Erythroblast (primary cell): Measurements from ENCODE around the gene LDLRAD4.

Experiments used
- DNase-seq, 2 experiments: peaks; one replicate each; lab custom pipeline; 2025; lab: John Stamatoyannopoulos, UW
- GATA1 ChIP-seq: IDR thresholded peaks from 2 replicates; pipeline ENCODE4 v1.6.1; 2011; ENCODE audit warnings: low read depth, mild to moderate bottlenecking, control low read depth, low read length, moderate library complexity
- POLR2A ChIP-seq: IDR thresholded peaks from 2 replicates; pipeline ENCODE4 v1.6.1; 2011; ENCODE audit warnings: mild to moderate bottlenecking, low read length

LDLRAD4 gene

GRCh38 chr18:13620818-13621445, 402.4 kb downstream of the LDLRAD4 start:
- DNase-seq, result no peak
- TF ChIP-seq POLR2A (no peak), GATA1 (no peak)

DNA sequence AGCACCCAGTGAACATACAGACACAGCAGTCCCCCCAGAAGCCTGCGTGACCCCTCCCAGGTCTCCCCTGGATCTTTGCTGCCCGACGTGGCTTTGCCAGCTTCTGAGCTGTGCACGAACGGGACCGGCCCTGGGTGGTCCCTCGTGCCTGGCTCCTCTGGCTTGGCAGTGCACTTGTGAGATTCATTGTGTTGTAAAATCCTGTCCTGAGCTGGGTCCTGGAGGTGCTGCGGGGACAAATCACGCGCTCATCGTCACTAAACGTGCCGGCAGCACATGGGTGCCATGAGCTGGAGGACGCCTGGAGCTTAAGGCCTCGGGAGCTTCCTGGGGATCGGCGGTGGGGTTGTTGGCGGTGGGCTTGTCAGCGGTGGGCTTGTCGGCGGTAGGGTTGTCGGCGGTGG, 402.9 kb downstream of the LDLRAD4 start:
- no peak for TF ChIP-seq GATA1
- no peak for TF ChIP-seq POLR2A
- DNase-seq, result no peak

DNA sequence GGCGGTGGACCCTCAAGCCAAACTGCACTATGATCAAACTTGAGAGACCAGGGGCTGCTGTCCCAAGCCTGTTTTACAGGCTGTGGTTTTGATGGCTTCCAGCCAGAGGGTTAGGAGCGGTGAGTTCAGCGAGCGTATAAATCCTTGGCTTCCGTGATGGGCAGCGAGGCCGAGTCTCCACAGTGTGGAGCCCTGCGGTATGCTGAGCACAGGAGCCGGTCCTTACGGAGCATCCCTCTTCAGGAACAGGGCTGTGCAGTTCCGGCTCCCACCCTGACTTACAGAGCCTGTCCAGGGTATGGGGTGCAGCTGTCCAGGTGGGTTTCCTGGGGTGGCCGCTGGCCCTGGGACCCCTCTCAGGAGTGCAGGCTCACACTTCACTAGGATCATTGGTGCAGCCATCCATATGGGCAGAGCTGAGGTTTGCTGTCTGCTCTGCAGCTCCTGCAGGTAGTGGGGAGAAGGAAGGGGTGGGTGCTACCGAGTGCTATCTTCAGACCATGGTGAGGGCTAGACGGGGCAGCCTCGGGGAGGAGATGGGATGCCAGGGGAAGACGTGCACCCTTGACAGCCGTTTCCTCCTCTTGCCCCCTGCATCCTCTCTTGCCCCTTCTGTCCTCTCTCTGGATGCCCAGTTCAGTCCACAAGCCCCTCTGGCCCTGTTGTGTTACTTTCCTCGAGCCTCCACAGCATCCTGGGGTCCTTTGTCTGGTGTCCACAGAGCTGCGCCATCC, 403.5 kb downstream of the LDLRAD4 start:
- TF ChIP-seq GATA1, result no peak
- no peak for TF ChIP-seq POLR2A
- no peak for DNase-seq

DNA sequence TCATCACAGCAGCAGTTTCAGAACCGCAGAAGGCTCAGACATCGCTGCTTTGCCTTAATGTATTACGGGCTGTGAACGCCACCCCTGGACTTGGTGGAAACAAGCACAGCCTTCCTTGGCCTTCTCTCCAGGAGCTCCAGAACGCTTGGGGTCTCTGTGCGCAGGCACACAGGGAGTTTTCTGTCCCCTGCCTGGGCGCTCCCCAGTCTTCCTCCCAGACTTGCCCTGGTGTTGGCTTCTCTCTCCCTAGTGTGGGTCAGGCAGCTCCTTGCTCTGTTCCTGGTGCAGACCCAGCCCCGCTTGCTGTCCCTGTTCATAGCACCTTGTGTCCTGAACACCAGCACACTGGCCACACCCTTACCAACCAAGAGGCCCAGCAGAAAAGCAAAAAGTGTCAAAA, 404.2 kb downstream of the LDLRAD4 start:
- TF ChIP-seq GATA1 (no peak), POLR2A (no peak)

DNA sequence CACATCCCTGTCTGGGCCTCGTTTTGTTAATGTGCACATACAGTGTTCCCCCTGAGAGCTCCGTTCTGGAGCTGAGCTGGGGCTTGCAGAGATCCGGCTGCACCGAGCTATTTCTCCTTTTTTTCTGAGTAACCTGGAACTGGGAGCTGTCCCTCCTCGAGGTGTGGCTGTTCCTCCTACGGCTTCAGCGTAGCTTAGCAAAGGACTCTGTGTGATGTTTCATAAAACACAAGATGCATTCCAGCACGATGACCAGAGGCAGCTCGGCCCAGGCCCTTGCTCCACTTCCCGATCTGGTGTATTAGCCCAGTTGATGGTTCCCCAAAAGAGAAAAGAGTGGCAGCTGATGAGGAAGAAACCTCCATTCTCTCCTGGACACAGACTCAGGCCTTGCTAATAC, 404.8 kb downstream of the LDLRAD4 start:
- no peak for DNase-seq
- TF ChIP-seq POLR2A (no peak), GATA1 (no peak)

More for the DNA sequence above, 404.2 kb downstream of the LDLRAD4 start:
- no peak for DNase-seq

- TF ChIP-seq GATA1, result no peak
- TF ChIP-seq POLR2A, result no peak
- no peak for DNase-seq
These were observed 405.3 kb downstream of the LDLRAD4 start for GRCh38 chr18:13623871-13624270.

GRCh38 chr18:13624563-13625237, 406.1 kb downstream of the LDLRAD4 start:
- DNase-seq, result no peak
- no peak for TF ChIP-seq POLR2A
- TF ChIP-seq GATA1, result no peak

DNA sequence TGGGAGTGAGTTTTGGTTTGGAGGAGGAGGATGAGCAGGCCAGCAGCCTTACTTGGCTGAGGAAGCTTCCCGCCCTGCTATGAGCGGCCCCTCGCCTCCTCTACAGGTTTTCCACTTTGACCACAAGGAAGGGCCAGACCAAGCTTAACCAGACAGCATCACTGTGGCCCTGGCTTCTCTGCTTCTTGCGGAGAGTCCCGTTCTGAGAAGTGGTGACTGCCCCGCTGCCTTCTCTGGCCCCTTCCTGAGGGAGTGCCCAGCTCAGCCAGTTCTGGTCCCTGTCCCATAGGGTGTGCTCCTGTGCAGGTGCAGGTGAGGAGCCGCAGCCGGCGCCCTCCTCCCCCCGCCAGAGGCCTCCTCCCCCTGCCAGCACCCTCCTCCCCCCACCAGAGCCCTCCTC, 406.8 kb downstream of the LDLRAD4 start:
- no peak for TF ChIP-seq GATA1
- no peak for TF ChIP-seq POLR2A
- DNase-seq, result no peak

DNA sequence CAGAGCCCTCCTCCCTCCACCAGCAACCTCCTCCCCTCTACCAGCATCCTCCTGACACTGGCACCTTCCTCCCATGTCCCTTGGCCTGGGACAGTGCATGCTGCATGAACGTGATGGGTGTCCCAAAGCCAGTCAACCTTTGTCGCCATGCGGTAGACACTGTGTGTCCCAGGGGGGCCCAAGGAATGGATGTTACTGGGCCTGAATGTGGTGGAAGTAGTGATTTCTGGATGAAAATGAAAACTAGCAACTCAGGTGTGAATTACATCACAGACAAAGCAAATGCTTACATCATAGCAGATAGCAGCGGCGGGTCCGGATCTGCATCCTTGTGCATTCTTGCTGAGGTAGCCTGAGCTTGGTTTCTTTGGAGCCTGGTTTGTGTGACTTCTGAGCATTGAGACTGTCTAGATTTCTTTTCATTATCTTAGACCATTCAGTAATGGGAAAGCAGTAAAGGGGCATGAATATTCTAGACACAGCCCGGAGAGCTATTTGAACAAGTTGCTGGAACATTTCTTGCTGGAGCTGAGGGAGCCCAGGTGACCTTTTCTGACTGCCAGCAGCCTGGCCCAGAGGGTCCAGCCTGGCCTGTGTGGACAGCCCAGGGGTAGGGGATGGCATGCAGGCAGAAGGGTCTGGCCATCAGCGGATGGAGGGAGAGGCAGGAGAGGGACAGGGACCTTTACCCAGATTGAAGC, 407.4 kb downstream of the LDLRAD4 start:
- TF ChIP-seq GATA1 (no peak), POLR2A (no peak)

GRCh38 chr18:13626544-13626908, 408.0 kb downstream of the LDLRAD4 start:
- TF ChIP-seq GATA1 (no peak), POLR2A (no peak)
- no peak for DNase-seq

More for the DNA sequence above, 407.4 kb downstream of the LDLRAD4 start:
- no peak for DNase-seq

DNA sequence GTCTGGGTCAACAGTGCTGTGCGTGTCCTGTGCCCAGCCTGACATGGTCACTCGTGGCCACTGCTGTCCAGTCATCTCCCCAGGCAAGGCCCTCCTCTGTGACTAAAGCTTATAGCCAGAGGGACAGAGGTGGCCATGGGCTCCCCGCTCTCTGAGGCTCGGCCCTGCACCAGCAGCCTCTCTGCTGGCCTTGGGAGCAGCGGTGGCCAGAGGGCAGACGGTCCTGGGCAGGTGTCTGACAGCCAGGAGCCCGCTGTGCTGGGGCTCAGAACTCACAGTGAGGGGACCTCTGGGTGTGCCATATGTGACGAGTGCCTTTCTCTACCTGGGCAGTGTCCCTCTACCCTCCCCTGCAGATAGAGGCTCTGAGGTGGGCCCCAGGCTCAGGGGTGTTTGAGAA, 409.1 kb downstream of the LDLRAD4 start:
- TF ChIP-seq GATA1 (no peak), POLR2A (no peak)
- no peak for DNase-seq

GRCh38 chr18:13628211-13628610, 409.7 kb downstream of the LDLRAD4 start:
- no peak for DNase-seq
- TF ChIP-seq GATA1 (no peak), POLR2A (no peak)

- TF ChIP-seq GATA1 (no peak), POLR2A (no peak)
- DNase-seq, result peak; percentile 44 to 47
These were observed 411.5 kb downstream of the LDLRAD4 start for GRCh38 chr18:13629841-13630715.
